Embryonic facial prominence (tissue), 1 donor: ENCODE measurements around the gene ADAM33.

Experiments
- DNase-seq: peaks from one replicate; pipeline ENCODE4 v3.0.0-alpha.2; 2016; ENCODE audit errors: extremely low spot score

ADAM33 gene

DNA sequence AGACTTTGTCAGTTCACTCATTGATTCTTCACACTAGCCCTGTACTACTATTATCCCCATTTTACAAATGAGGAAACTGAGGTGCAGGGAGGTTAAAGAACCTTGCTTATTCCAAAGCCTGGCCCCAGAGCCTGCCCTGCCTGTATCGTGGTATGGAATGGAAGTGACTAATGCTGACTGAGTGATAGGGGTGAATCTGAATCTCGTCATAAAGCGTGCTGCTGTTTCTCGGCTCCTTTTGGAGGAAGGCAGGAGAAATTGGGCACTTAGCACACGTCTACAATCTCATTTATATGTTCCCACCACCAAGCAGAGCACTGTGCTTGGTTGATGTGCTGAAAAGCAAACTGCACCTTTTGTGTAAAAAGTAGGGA lies 35.8 kb downstream of the ADAM33 start:
- no peak for DNase-seq

DNA sequence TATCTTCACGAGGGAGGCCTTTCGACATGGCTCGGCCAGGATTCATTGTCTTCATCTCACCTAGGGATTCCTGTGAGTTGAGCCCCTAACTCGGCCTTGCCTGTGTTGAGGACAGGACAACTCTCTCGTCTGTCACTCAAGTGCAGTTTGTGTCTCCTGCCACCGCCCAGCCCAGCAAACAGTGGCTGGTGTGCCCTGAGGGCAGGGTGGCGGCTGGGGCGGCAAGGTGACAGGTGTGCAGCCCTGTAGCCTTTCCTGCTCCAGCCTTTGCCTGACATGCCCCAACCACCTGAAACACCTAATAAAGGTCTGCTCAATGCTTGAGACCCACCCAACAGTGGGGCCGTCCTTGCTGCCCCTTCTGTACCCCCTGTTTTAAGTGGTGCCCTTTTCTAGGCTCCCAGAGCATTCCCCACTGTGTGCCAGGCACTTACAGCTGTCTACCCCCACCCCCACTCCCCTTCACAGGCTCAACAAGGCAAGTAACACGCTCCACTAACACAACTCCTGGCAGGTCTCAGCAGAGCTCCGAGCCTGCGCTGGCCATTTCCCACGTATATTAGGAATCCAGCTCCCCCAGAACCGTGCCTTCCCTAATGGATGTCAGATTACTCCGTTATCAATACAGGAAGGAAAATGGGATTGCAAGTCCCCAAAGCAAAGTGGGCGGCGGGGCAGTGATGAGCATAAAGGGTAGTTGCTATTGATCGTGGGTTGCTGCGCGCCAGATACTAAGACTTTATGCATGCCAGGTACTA lies 36.3 kb downstream of the ADAM33 start:
- DNase-seq, result no peak

DNA sequence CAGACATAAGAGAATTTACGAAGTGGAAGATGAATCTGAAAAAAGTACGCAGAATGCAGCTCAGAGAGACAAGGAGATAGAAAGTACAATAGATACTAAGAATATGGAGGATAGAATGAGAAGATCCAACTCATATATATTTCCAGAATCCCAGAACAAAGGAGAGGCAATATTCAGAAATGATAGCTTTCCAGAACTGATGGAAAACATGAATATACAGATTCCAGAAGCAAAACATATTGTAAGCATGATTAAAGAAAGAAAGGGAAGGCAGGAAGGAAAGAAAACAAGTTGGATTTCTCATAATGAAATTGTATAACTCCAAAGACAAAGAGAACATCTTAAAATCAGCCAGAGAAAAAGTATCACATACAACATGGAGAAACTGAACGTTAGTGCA lies 41.6 kb downstream of the ADAM33 start:
- no peak for DNase-seq

DNA sequence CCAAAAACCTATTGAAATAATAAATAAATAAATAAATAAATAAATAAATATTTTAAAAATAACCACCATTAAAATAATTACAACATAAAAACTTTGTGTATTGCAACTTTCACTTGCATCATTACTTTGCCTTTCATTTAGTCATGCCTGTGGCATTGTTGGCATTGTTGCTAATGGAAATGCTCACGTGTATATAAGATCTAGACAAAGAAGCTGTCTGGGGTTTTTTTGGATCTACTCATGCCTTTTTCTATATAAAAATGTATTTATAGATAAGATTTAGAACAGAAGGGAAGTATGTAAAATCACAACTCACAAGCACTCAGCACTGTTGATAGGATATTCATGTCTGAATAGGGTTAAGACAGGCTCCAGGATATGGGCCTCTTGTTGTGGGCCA lies 46.5 kb downstream of the ADAM33 start:
- no peak for DNase-seq

DNA sequence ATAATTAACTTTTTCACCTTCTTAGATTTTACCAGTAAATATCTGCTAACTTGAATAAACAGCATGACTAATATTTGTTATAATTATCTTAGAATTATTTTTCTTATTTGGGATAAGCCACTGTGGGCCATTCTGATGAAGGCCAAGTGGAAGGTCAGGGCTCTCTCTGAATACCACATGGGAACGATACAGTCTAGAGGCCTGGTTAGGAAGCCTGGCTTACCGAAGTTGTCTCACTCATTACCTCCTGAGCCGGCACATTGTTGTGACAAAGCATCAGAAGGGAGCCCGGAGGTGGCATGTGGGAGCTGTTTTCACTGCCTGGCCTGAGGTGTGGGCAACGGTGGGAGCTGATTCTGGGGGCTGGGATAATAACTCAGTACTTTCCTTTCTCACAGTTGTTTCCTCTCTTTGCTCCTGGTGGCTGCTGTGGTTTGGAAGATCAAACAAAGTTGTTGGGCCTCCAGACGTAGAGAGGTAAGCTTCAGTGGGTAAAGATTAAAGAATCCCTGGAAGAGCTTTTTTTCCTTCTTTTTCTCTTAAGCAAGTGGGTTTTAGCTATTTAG lies 47.8 kb downstream of the ADAM33 start:
- DNase-seq, result no peak

DNA sequence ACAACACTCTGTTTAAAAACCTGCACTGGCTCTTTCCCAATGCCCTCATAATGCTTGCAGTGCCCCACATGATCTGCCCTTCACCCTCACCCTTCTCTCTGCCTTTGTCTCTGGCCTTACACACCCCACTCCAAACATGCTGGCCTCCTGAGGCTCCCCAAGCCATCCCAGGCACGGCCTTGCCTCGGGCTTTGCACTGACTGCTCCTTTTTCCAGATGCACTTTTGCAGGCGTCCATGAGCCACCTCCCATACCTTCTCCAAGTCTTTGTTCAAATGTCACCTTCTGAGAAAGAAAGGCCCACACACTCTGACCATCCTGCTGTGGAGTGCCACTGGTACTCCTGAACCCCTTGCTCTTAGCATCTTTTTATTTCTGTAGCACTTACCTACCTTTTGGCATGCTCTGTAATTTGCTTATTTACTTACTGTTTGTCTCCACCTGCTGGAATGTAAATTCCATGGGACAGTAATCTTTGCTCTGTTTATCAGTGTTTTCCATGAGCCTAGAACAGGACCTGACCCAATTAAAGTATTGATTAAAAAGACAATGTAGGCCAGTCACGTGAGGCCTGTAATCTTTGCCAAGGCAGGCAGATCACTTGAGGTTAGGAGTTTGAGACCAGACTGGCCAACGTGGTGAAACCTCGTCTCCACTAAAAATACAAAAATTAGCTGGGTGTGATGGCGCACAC lies 49.4 kb downstream of the ADAM33 start:
- DNase-seq, result no peak

DNA sequence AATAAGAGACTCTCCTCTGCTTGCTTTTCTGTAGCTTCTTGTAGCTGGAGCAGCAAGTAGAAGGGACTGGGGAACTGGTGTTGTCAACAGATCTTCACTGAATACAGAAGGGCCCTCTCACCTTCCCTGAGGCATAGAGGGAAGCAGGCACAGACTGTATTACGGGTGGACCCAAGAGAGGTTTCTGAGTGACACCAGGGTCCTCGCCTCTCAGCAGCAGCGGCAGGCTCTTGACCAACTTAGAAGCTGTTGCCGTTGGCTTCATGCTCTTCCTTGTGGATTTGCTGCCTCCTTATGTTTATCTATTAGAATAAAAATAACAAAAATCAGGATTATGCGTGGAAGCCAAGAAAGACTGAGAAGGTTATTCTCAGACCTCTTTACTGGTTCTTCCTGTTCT lies 50.3 kb downstream of the ADAM33 start:
- no peak for DNase-seq

DNA sequence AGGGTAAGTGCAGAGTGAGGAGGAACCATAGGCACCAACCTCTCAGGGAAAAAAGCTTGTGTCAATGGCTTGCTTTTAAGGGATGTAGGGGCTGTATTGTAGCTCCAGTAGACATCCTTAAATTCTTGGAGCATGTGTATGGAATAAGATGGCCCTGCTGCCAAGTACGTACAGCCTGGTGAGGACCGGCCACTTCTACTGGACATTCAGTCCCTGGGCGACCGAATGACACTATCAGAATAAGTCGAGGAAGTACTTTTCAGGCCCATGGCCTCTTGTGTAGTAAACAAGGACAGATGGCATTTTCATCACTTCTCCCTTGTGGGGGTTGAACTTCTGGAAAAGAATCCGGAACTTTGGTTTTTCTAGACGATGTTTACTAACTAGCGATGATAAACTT lies 51.4 kb downstream of the ADAM33 start:
- DNase-seq, result no peak

DNA sequence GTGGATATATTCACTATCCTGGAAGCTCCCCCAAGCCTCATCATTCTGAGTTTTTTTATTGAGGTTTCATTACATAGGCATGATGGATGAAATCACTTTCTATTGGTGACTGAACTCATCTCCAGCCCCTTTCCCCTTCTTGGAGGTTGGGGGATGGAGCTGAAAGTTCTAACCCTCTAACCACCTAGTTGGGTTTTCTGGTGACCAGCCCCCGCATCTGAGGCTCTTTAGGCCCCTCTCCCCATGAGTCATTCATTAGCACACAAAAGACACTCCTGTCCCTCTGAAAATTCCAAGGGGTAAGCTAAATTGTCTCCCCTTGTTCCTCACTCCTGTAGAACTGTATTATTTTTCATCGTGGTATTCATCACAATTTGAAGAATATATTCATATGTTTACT lies 51.9 kb downstream of the ADAM33 start:
- no peak for DNase-seq

DNA sequence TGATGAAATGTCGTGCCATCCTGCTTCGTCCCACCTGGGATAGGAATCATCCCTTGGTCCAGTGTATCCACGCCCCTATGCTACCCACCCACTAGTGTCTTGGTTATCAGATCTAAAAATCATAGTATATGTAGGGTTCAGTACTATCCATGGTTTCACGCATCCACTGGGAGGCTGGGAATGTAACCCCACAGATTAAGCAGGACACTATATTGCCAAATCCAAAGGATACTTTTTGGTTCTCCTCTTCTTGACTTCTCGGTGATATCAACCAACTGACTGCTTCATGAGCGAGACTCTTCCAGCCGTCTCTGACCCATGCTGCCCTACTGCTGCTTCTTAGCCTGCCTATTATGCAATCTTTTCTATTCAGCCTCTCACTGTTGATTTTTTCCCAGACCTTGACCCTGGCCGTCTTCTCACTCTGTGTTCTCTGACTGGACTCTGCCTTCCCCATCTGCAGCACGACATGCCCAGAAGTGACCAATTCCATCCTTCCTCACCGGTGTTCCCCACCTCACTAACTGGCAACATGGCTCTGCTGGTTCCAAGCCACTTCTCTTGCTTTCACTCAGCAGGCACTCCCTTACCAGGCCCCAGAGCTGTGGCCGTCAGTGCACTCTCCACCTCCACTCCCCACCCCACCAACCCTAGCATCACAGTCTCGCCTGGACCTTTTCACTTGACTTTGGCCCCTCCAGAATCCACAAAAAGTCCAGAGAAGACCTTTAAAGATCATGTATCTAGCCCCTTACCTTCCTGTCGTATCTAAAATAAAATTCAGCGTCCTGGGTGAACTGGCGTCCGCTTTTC lies 53.1 kb downstream of the ADAM33 start:
- no peak for DNase-seq

DNA sequence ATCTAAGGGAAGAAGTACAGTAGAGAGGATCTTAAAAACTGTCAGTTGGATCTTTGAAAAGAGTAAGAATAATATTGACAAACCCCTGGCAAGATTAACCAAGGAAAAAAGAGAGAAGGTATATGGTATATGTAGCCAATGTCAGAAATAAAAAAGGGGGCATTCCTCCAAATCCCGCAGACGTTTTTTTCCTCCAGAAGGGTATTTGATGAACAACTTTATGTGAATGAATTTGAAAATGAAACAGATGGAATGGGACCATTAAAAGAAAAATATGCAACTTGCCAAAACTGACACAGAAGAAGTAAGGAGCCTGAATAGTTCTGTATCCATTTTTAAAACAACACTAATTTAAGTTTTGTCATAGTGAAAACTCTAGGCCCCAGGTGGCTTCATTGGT lies 54.3 kb downstream of the ADAM33 start:
- DNase-seq, result no peak

DNA sequence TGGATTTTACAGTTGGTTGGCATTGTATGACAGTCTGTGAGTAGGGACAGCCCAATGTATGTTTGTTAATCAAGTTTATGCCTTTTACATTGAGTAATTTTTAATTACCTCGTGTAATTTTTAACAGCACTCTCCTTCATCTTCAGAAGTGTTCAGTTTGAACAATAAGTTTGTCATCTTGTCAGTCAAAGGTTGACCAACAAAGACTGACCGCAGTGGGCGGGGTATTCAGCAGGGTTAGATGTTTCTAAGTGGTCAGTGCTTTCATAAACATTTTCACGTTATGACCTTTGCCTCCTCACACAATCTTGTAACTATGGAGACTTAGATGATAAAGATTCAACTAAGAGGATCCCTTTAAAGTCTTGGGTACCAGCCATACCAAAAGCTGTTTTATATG lies 59.4 kb downstream of the ADAM33 start:
- DNase-seq, result no peak

DNA sequence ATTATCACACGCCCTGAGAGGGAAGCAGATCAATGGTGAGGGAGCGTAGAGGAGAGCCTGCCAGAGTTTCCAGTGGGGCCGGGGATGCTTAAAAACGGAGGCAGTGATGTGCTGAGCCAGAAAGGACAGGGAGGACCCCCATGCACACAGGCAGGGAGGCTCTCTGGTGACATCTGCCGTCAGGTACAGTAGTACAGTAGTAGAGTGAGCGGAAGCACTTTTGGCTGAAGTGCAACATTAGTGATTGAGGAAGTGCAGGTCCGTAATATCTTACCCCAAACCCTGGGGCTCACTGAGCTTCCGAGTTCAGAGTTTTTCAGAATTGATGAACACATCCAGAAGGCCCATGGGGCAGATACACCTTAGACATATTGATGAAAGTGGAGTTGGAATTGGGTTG lies 60.7 kb downstream of the ADAM33 start:
- no peak for DNase-seq
